NT2/D1 (cell line): Measurements from ENCODE around the gene PLCB1.

Experiments used
- SUZ12 ChIP-seq: IDR thresholded peaks from 2 replicates; pipeline ENCODE4 v1.6.1; 2011; ENCODE audit not compliant: insufficient read length, insufficient read depth; ENCODE audit errors: extremely low read depth
- YY1 ChIP-seq: IDR thresholded peaks from 2 replicates; pipeline ENCODE4 v1.6.1; 2011; ENCODE audit not compliant: insufficient read length, insufficient read depth
- ZNF274 ChIP-seq: IDR thresholded peaks from 2 replicates; pipeline ENCODE4 v1.6.1; 2011; ENCODE audit warnings: mild to moderate bottlenecking, low read depth, low read length

- TF ChIP-seq YY1 (no peak), SUZ12 (no peak), ZNF274 (no peak)
These were observed 747.6 kb downstream of the PLCB1 start for GRCh38 chr20:8879669-8880068.
